Endothelial cell of umbilical vein (primary cell): ENCODE data around the gene SPATS2L.

Experiments used
- CTCF ChIP-seq, 2 donors: IDR thresholded peaks; 1 replicate in 1 of 2; 2 replicates in 1 of 2; pipeline ENCODE4 v1.5.1; 2011; ENCODE audit warnings: low read length in 2 of 2, mild to moderate bottlenecking in 2 of 2, moderate library complexity in 2 of 2, control low read depth in 1 of 2, inconsistent platforms in 1 of 2, low read depth in 1 of 2; ENCODE audit not compliant: insufficient read depth in 1 of 2; ENCODE audit errors: extremely low read depth in 1 of 2
- EZH2 ChIP-seq: IDR thresholded peaks from 2 replicates; pipeline ENCODE4 v1.6.1; 2012; ENCODE audit warnings: borderline replicate concordance, low read depth, mild to moderate bottlenecking, moderate library complexity, low read length, inconsistent platforms; ENCODE audit not compliant: severe bottlenecking
- FOS ChIP-seq: IDR thresholded peaks from 2 replicates; pipeline ENCODE4 v1.6.1; 2011; ENCODE audit warnings: mild to moderate bottlenecking, low read length, moderate library complexity, borderline replicate concordance; ENCODE audit not compliant: insufficient read depth
- JUN ChIP-seq: IDR thresholded peaks from 2 replicates; pipeline ENCODE4 v1.6.1; 2011; ENCODE audit warnings: borderline replicate concordance, low read depth; ENCODE audit not compliant: insufficient read length, insufficient read depth
- MAX ChIP-seq: IDR thresholded peaks from 2 replicates; pipeline ENCODE4 v1.6.1; 2011; ENCODE audit not compliant: insufficient read depth, insufficient read length
- MYC ChIP-seq: IDR thresholded peaks from one replicate; pipeline ENCODE4 v1.6.1; 2011; ENCODE audit warnings: mild to moderate bottlenecking, low read depth, low read length
- POLR2A ChIP-seq: IDR thresholded peaks from 2 replicates; pipeline ENCODE4 v1.6.1; 2012; ENCODE audit warnings: low read depth, mild to moderate bottlenecking, control low read depth, low read length
- POLR2AphosphoS5 ChIP-seq: IDR thresholded peaks from 2 replicates; pipeline ENCODE4 v1.6.1; 2012; ENCODE audit warnings: low read depth, mild to moderate bottlenecking, control low read depth, low read length, moderate library complexity; ENCODE audit not compliant: insufficient read depth

- TF ChIP-seq CTCF (IDR thresholded peaks at IDR 0.05; ENCODE audit: extremely low read depth in 1 of 2, insufficient read depth in 1 of 2, low read depth in 1 of 2, low read length in 2 of 2) = no peak
- no peak for TF ChIP-seq POLR2A
- no peak for TF ChIP-seq POLR2AphosphoS5
- no peak for TF ChIP-seq MYC
- TF ChIP-seq FOS = no peak
- TF ChIP-seq JUN = no peak
- TF ChIP-seq EZH2 = no peak
- no peak for TF ChIP-seq MAX
Observed at GRCh38 chr2:200448455-200448854, 142.0 kb downstream of the SPATS2L start.
